HCT116 (cell line): ENCODE results near the gene LORICRIN. TPM values are rescaled to one million over a fixed set of nuclear protein-coding genes. Genes with fewer than 3 reads are reported as not detected.

Source experiments
- ATAC-seq: fragments of 200-7000 bp; cut with Tn5 transposase; 2 replicates; pipeline ENCODE4 v1.9.1; 2020; ENCODE audit warnings: mild to moderate bottlenecking, moderate library complexity
- BruUV-seq: library from RNA; stranded (reverse); fragments of 400-500 nt; replicated peaks from 2 replicates; lab custom pipeline; 2021; lab: Mats Ljungman, UMichigan
- CTCF ChIA-PET: fragments of 300-600 bp; sonication (Branson Sonifier 250); formaldehyde crosslinking; loops from one replicate; lab custom pipeline; 2021; ENCODE audit warnings: antibody characterized with exemption; lab: Charles Lee
- POLR2A ChIA-PET: fragments of 300-600, 350-600 bp; sonication (Branson Sonifier 250); formaldehyde crosslinking; loops from one replicate; lab custom pipeline; 2021; ENCODE audit warnings: antibody characterized with exemption; lab: Charles Lee
- RAD21 ChIA-PET, 2 experiments: fragments of 300-600 bp; sonication (Branson Sonifier 250); formaldehyde crosslinking; loops; one replicate each; lab custom pipeline; 2023; ENCODE audit warnings: low total read pairs in 2 of 2; ENCODE audit not compliant: uncharacterized antibody in 2 of 2, unreplicated experiment in 2 of 2, low non-redundant PET in 1 of 2; lab: Charles Lee
- DNase-seq: peaks from one replicate; pipeline ENCODE4 v3.0.0-alpha.2; 2010; ENCODE audit warnings: low read depth, low spot score
- H2AFZ ChIP-seq: fragments of 200-600 bp; shearing (Covaris generic), sonication (generic); 2 replicates; pipeline ENCODE4 v1.6.1; 2017; ENCODE audit warnings: low read depth, mixed run types, mixed read lengths, antibody characterized with exemption, low read length; ENCODE audit not compliant: poor library complexity, severe bottlenecking
- H3K27ac ChIP-seq: 2 replicates; pipeline ENCODE4 v1.5.1; 2012; ENCODE audit warnings: low read depth, low read length
- H3K27me3 ChIP-seq: fragments of 200-600 bp; sonication (generic); 2 replicates; pipeline ENCODE4 v1.6.1; 2016; ENCODE audit warnings: mixed run types, low read length, mixed read lengths; ENCODE audit not compliant: insufficient read depth
- H3K36me3 ChIP-seq, 2 experiments: fragments of 200-500 bp in 1 of 2; fragments of 200-600 bp in 1 of 2; sonication (Bioruptor generic) in 1 of 2; sonication (generic) in 1 of 2; 2 replicates each; pipeline versions ENCODE4 v1.5.1 to v1.6.1; 2014 to 2016; ENCODE audit warnings: low read length in 2 of 2, inconsistent platforms in 1 of 2, mixed read lengths in 1 of 2, mixed run types in 1 of 2; ENCODE audit not compliant: insufficient read depth in 2 of 2, control insufficient read depth in 1 of 2
- H3K4me1 ChIP-seq, 2 experiments: fragments of 200-600 bp in 1 of 2; sonication (generic) in 1 of 2; 2 replicates each; pipeline versions ENCODE4 v1.5.1 to v1.6.1; 2012 to 2017; ENCODE audit warnings: low read length in 2 of 2, inconsistent platforms in 1 of 2, mild to moderate bottlenecking in 1 of 2, mixed read lengths in 1 of 2, mixed run types in 1 of 2, moderate library complexity in 1 of 2; ENCODE audit not compliant: insufficient read depth in 2 of 2, control insufficient read depth in 1 of 2
- H3K4me2 ChIP-seq: fragments of 200-600 bp; sonication (generic); 2 replicates; pipeline ENCODE4 v1.6.1; 2017; ENCODE audit warnings: mixed run types, low read length, mixed read lengths
- H3K4me3 ChIP-seq, 2 experiments: fragments of 200-600 bp in 1 of 2; sonication (generic) in 1 of 2; replicated peaks in 1 of 2; 2 replicates each; pipeline ENCODE4 v1.5.1; 2011 to 2016; ENCODE audit warnings: low read length in 2 of 2, control low read depth in 1 of 2, low read depth in 1 of 2, mild to moderate bottlenecking in 1 of 2, mixed read lengths in 1 of 2, mixed run types in 1 of 2
- H3K79me2 ChIP-seq: fragments of 200-600 bp; sonication (generic); 2 replicates; pipeline ENCODE4 v1.6.1; 2017; ENCODE audit warnings: mild to moderate bottlenecking, mixed run types, low read length, moderate library complexity, mixed read lengths; ENCODE audit not compliant: insufficient read depth
- H3K9ac ChIP-seq: fragments of 200-600 bp; sonication (generic); 2 replicates; pipeline ENCODE4 v1.6.1; 2016; ENCODE audit warnings: low read length, mixed read lengths
- H3K9me2 ChIP-seq: fragments of 200-600 bp; sonication (generic), shearing (Covaris generic); 2 replicates; pipeline ENCODE4 v1.6.1; 2017; ENCODE audit warnings: mixed run types, mild to moderate bottlenecking, moderate library complexity; ENCODE audit not compliant: insufficient read depth
- H3K9me3 ChIP-seq, 2 experiments: fragments of 200-500 bp in 1 of 2; fragments of 200-600 bp in 1 of 2; sonication (Bioruptor generic) in 1 of 2; sonication (generic) in 1 of 2; 2 replicates each; pipeline ENCODE4 v1.6.1; 2014 to 2017; ENCODE audit warnings: low read length in 2 of 2, mixed read lengths in 2 of 2, inconsistent platforms in 1 of 2, low read depth in 1 of 2, mild to moderate bottlenecking in 1 of 2, mixed run types in 1 of 2, moderate library complexity in 1 of 2; ENCODE audit not compliant: control insufficient read depth in 1 of 2, insufficient read depth in 1 of 2
- H4K20me1 ChIP-seq: fragments of 200-600 bp; sonication (generic), shearing (Covaris generic); 2 replicates; pipeline ENCODE4 v1.6.1; 2017; ENCODE audit warnings: mixed run types, mild to moderate bottlenecking, moderate library complexity; ENCODE audit not compliant: insufficient read depth
- ATF3 ChIP-seq: IDR thresholded peaks from 2 replicates; pipeline ENCODE4 v1.6.1; 2012
- CBX3 ChIP-seq: IDR thresholded peaks from 2 replicates; pipeline ENCODE4 v1.6.1; 2012; ENCODE audit warnings: low read depth
- EGR1 ChIP-seq: IDR thresholded peaks from 2 replicates; pipeline ENCODE4 v1.6.1; 2012; ENCODE audit warnings: low read depth
- ELF1 ChIP-seq: IDR thresholded peaks from 2 replicates; pipeline ENCODE4 v1.6.1; 2012; ENCODE audit warnings: low read depth, borderline replicate concordance
- EZH2 ChIP-seq: fragments of 200-600 bp; sonication (generic); IDR thresholded peaks from 2 replicates; pipeline ENCODE4 v1.6.1; 2017; ENCODE audit warnings: antibody characterized with exemption, mixed run types
- EZH2phosphoT487 ChIP-seq: fragments of 200-600 bp; IDR thresholded peaks from 2 replicates; pipeline ENCODE4 v1.6.1; 2018; ENCODE audit warnings: antibody characterized with exemption, borderline replicate concordance
- FOSL1 ChIP-seq: IDR thresholded peaks from 2 replicates; pipeline ENCODE4 v1.6.1; 2012; ENCODE audit warnings: low read depth
- JUND ChIP-seq: IDR thresholded peaks from 2 replicates; pipeline ENCODE4 v1.6.1; 2012
- POLR2A ChIP-seq: IDR thresholded peaks from 2 replicates; pipeline ENCODE4 v1.7.0; 2011; ENCODE audit warnings: borderline replicate concordance; ENCODE audit not compliant: insufficient read depth, insufficient read length; ENCODE audit errors: extremely low read depth
- POLR2AphosphoS5 ChIP-seq: IDR thresholded peaks from 2 replicates; pipeline ENCODE4 v1.6.1; 2011; ENCODE audit warnings: mild to moderate bottlenecking, low read depth, low read length, moderate library complexity
- SP1 ChIP-seq: IDR thresholded peaks from 2 replicates; pipeline ENCODE4 v1.6.1; 2012; ENCODE audit warnings: low read depth
- SRF ChIP-seq: IDR thresholded peaks from 2 replicates; pipeline ENCODE4 v1.6.1; 2012; ENCODE audit warnings: low read depth
- ZBTB33 ChIP-seq: IDR thresholded peaks from 2 replicates; pipeline ENCODE4 v1.6.1; 2011; ENCODE audit warnings: mild to moderate bottlenecking, low read length, moderate library complexity; ENCODE audit not compliant: insufficient replicate concordance; ENCODE audit errors: extremely low read depth
- ZFX ChIP-seq: fragments of 450-650 bp; IDR thresholded peaks from 2 replicates; pipeline ENCODE4 v1.6.1; 2017
- intact Hi-C: fragments of 100-400 bp; cut with micrococcal nuclease; formaldehyde crosslinking; loops from 2 replicates; pipeline ENCODE4 v1.10.0; 2022
- total RNA-seq: library from RNA; stranded (reverse); gene quantifications from one replicate; pipeline ENCODE4 v1.2.1, GENCODE V29; 2021; ENCODE audit not compliant: unreplicated experiment

The LORICRIN gene
- total RNA-seq, 1 experiment from 2014 or later: not detected

- intact Hi-C loops: no loop called here
- no peaks in the 10 kb centered on the region for H3K79me2 ChIP-seq
- ChIA-PET CTCF (interaction anchor here (1.0 kb wide), 1 partner anchor 384 kb away, joined by 3 read pairs; no protein-coding TSS in a partner anchor), POLR2A (no interaction called here), RAD21 (no interaction called here)
- peaks cover 35% of the 10 kb centered on the region for H3K27me3 ChIP-seq
- H2AFZ ChIP-seq: no peak overlapping the region
- no peaks in the 10 kb centered on the region for H3K4me1 ChIP-seq
- ATAC-seq: no peak
- H4K20me1 ChIP-seq: no peaks in the 10 kb centered on the region
- H3K9ac ChIP-seq: no peak overlapping the region
- no TSS peak for BruUV-seq
- no peak for DNase-seq
- no peaks in the 10 kb centered on the region for H3K9me2 ChIP-seq
- TF ChIP-seq ELF1 (no peak), ZFX (no peak)
- no peak overlapping the region for H3K4me3 ChIP-seq
- no peak overlapping the region for H3K4me2 ChIP-seq
- H3K9me3 ChIP-seq: no peaks in the 10 kb centered on the region
- H3K36me3 ChIP-seq: no peaks in the 10 kb centered on the region
- H3K27ac ChIP-seq: no peak overlapping the region
Observed at GRCh38 chr1:153253693-153254092, 5.8 kb upstream of the LORICRIN start.

- Histone ChIP-seq H3K36me3 (no peaks in the 10 kb centered on the region), H2AFZ (no peak overlapping the region), H3K4me3 (no peak overlapping the region), H3K79me2 (no peaks in the 10 kb centered on the region), H3K9me2 (no peaks in the 10 kb centered on the region), H4K20me1 (no peaks in the 10 kb centered on the region), H3K9me3 (no peaks in the 10 kb centered on the region), H3K27ac (no peak overlapping the region), H3K4me2 (no peak overlapping the region), H3K27me3 (peaks cover 37% of the 10 kb centered on the region), H3K9ac (no peak overlapping the region), H3K4me1 (no peaks in the 10 kb centered on the region)
- CTCF ChIA-PET: no interaction called here
- intact Hi-C loops: no loop called here
- ATAC-seq (no peak), DNase-seq (no peak)
- RAD21 ChIA-PET: no interaction called here
- no peak for TF ChIP-seq EZH2phosphoT487
- no peak for TF ChIP-seq POLR2A
- TF ChIP-seq JUND: no peak
- no peak for TF ChIP-seq ELF1
- no peak for TF ChIP-seq EZH2
- TF ChIP-seq SRF: no peak
- TF ChIP-seq FOSL1: no peak
- TF ChIP-seq POLR2AphosphoS5: no peak
- TF ChIP-seq ATF3: no peak
- no peak for TF ChIP-seq EGR1
- TF ChIP-seq SP1: no peak
- TF ChIP-seq ZBTB33: no peak
- TF ChIP-seq CBX3: no peak
- POLR2A ChIA-PET: no interaction called here
- no TSS peak for BruUV-seq
Observed at GRCh38 chr1:153260585-153261280, 1.2 kb downstream of the LORICRIN start.
